Stimulated activated CD4-positive, alpha-beta T cell treated with anti-CD3 and anti-CD28 coated beads, Interleukin-12 subunit alpha, Interleukin-12 subunit beta, amount 100 ng/mL, for 24 hours (primary cell): ENCODE results near the gene ADAMTS17.
"Not testable (repeated sequence)": the region's sequence is repeated elsewhere in the genome, so short reads cannot be mapped to it uniquely, and the experiment has no call there.

Source experiments
- DNase-seq, 2 experiments: peaks; one replicate each; pipeline ENCODE4 v3.0.0-alpha.2; 2020; ENCODE audit warnings: low read depth in 2 of 2

Gene ADAMTS17

GRCh38 chr15:99956820-99957641, 384.7 kb downstream of the ADAMTS17 start:
- DNase-seq: no peak

DNA sequence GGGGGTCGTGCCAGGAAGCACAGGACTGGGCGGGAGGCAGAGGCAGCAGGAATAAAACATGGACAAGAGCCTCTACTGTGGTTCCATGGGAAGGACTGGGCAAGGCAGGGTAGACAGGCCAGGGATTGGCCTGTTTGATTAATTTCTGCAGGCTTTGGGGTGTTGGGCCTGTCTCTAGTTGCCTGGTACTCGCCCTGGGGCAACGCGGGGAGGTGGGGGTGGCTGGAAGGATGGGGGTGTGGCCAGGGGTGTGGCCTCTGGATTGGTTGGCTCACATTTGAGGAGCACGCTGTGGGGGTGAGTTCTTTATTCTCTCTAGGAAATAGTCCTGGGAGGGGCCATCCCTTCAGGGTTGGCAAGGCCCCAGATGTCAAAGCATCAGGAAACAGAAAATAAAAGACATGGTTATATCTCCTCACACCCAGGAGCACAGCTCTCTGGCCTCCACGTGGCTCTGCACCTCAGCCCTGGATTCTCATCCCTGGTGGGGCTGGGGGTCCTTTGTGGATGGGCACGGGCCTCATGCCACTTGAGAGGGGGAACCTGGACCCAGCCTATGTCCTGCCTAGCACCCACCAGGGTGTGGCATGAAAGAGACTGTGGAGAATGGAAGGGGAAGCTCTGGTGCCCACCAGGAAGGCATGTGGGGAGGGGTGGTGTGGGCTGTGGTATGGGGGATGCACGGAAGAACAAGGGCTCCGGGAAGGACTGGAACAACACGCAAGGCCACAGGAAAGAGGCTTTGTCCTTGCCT, 385.6 kb downstream of the ADAMTS17 start:
- no peak for DNase-seq

GRCh38 chr15:99955532-99955931, 386.2 kb downstream of the ADAMTS17 start:
- DNase-seq: no peak

- DNase-seq: no peak
Measured at GRCh38 chr15:99955181-99955525, 386.6 kb downstream of the ADAMTS17 start.

DNA sequence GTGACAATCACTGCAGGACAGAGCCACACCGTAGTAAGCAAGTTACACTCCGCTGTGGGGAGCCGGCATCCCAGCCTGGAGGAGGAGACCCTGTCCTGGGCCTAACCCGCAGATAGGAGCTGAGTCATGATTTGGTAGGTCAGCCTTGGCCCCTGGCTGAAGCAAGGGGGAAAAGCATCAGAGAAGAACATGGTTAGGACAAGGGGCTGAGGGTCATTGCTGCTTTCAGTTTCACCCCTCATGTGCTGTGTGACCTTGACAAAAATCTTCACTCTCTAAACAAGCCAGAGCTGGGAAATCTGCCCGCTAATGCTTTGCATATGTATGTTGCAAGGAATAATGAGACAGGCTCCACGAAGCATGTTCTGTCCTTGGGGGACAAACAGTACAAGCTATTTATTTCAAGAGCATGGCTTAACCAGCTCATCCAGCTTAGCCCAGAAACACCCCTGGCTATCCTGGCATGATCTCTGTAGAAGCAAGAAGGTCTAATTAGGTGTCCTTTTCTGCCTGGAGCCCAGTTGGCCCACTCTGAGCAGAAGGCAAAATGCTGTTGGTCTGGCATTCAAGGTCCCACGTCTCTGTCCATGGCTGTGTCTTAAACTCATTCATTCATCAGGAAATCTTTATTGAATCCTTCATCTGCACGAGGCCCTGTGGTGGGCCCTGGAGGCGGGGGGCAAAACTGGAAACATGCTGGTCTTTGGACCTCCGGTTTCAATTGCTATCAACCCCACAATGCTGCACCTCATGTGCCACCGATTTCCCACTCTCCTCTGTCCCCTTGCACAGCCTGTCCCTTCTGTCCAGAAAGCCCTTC, 387.2 kb downstream of the ADAMTS17 start:
- DNase-seq: no peak

- DNase-seq: no peak
Measured at GRCh38 chr15:99953886-99954285, 387.9 kb downstream of the ADAMTS17 start.

DNA sequence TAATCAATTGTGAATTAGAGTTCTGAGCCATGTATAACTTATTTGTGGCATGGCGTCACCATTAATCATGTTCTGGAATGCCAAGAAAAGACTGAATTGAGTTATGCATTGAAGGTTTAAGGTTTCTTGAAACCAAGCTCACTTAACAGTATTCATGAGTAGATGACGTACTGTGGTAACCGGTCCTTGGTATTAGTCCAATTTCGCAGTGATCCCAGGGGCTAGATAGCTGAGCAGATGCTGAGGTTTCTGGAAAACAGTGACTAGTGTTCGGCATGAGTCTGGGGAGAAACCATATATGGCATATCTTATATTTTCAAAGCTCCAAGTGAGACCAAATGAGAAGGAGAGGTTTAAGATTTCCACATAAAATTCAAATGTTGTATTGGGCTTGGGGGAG, 390.3 kb downstream of the ADAMTS17 start:
- DNase-seq: no peak

DNA sequence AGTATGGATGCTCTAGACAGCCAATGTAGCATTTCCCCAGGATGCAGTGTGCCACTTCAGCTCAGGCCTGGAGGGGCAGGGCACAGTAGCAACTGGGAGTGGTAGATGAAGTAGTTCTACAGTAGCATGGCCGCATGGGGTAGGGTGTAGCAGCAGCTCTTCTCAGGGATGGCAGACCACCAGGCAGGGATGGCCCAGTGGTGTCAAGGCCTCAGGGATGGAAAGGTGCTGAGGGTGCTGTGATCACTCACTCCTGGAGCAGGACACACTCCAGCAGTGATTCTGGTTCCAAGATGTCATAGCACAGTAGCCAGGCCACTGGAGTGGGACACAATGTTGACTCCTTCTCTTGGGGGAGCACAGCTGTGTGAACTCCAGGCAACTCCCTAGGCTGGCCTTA, 397.6 kb downstream of the ADAMTS17 start:
- DNase-seq: no peak

GRCh38 chr15:99943466-99943865, 398.3 kb downstream of the ADAMTS17 start:
- no peak for DNase-seq

DNA sequence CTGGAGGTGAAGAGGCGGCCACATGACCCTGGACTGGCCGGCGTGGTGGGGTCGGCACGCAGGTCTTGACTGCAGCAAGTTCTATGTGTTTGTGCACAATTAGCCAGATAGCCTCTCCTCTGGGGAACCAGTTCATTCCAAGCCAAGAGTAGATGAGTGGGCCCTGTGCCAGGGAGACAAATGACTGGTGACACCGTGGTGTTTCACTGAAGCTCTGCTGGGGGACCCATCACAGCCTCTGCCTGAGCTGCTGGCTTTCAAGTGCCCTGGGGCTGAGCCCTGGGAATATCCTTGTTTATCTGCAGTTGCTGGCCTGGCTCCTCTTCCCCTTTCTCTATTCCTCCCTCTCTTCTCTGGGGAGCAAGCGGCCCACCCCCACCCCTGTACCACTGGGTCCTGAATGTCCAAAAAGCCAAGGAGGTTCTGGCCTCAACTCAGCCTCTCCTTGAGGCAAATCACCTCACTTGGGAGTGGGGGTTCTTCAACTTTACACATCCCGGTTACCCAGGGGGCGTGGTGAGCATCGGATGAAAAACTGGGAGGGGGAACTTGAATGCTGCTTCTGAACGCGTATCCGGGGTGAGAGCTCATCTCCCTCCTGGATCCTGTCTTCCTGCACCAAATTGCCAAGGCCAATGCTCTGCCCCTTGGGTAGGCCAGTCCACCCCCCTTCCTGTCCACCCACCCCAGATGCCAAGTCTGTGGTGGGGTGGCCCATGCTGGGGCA, 408.9 kb downstream of the ADAMTS17 start:
- DNase-seq: no peak

- DNase-seq: no peak
Measured at GRCh38 chr15:99931703-99932603, 409.8 kb downstream of the ADAMTS17 start.

- no peak for DNase-seq
Measured at GRCh38 chr15:99930696-99931095, 411.1 kb downstream of the ADAMTS17 start.

- DNase-seq: no peak
Measured at GRCh38 chr15:99929266-99929665, 412.5 kb downstream of the ADAMTS17 start.

GRCh38 chr15:99928429-99928981, 413.3 kb downstream of the ADAMTS17 start:
- DNase-seq: peak; percentile 76 to 80

DNA sequence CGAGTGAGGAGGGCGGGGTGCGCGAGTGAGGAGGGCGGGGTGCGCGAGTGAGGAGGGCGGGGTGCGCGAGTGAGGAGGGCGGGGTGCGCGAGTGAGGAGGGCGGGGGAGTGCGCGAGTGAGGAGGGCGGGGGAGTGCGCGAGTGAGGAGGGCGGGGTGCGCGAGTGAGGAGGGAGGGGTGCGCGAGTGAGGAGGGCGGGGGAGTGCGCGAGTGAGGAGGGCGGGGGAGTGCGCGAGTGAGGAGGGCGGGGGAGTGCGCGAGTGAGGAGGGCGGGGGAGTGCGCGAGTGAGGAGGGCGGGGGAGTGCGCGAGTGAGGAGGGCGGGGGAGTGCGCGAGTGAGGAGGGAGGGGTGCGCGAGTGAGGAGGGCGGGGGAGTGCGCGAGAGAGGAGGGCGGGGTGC, 415.2 kb downstream of the ADAMTS17 start:
- not testable (repeated sequence) for DNase-seq

GRCh38 chr15:99925661-99926461, 415.9 kb downstream of the ADAMTS17 start:
- peak; percentile 52 to 53 for DNase-seq

GRCh38 chr15:99923711-99924110, 418.1 kb downstream of the ADAMTS17 start:
- DNase-seq: no peak
